Fibroblast of peridontal ligament (primary cell): ENCODE measurements around the gene SFSWAP.
"Not testable (repeated sequence)": the region's sequence is repeated elsewhere in the genome, so short reads cannot be mapped to it uniquely, and the experiment has no call there.

ENCODE experiments used
- DNase-seq: peaks from one replicate; pipeline ENCODE4 v3.0.0-alpha.2; 2010; ENCODE audit errors: extremely low read depth

SFSWAP gene

GRCh38 chr12:131788070-131788469 lies 77.2 kb downstream of the SFSWAP start:
- no peak for DNase-seq

- DNase-seq, result no peak
Measured at GRCh38 chr12:131789638-131790037, 78.7 kb downstream of the SFSWAP start.

- no peak for DNase-seq
Measured at GRCh38 chr12:131793243-131794022, 82.5 kb downstream of the SFSWAP start.

GRCh38 chr12:131794061-131794460 lies 83.2 kb downstream of the SFSWAP start:
- no peak for DNase-seq

- DNase-seq, result no peak
Measured at GRCh38 chr12:131794573-131794972, 83.7 kb downstream of the SFSWAP start.

GRCh38 chr12:131795064-131795463 lies 84.2 kb downstream of the SFSWAP start:
- no peak for DNase-seq

- no peak for DNase-seq
Measured at GRCh38 chr12:131795690-131796410, 85.0 kb downstream of the SFSWAP start.

GRCh38 chr12:131796411-131796736 lies 85.5 kb downstream of the SFSWAP start:
- DNase-seq, result no peak

- no peak for DNase-seq
Measured at GRCh38 chr12:131796754-131797587, 86.1 kb downstream of the SFSWAP start.

GRCh38 chr12:131797588-131797934 lies 86.7 kb downstream of the SFSWAP start:
- DNase-seq, result no peak

GRCh38 chr12:131799195-131799594 lies 88.3 kb downstream of the SFSWAP start:
- no peak for DNase-seq

- DNase-seq, result no peak
Measured at GRCh38 chr12:131799828-131800593, 89.1 kb downstream of the SFSWAP start.

GRCh38 chr12:131800594-131801135 lies 89.8 kb downstream of the SFSWAP start:
- DNase-seq, result no peak

GRCh38 chr12:131801254-131801866 lies 90.5 kb downstream of the SFSWAP start:
- DNase-seq, result no peak

- peak; percentile 71 for DNase-seq
Measured at GRCh38 chr12:131803961-131804521, 93.2 kb downstream of the SFSWAP start.

GRCh38 chr12:131805421-131805820 lies 94.5 kb downstream of the SFSWAP start:
- no peak for DNase-seq

GRCh38 chr12:131806674-131807073 lies 95.8 kb downstream of the SFSWAP start:
- no peak for DNase-seq

GRCh38 chr12:131808744-131809371 lies 98.0 kb downstream of the SFSWAP start:
- DNase-seq, result no peak

GRCh38 chr12:131809476-131810254 lies 98.8 kb downstream of the SFSWAP start:
- not testable (repeated sequence) for DNase-seq
